Measurements from ENCODE around the gene SZT2. TPM values are rescaled to one million over a fixed set of nuclear protein-coding genes. Genes with fewer than 3 reads are reported as not detected.
A peak's percentile ranks its signal among the peaks of the same experiment; 100 is the strongest.

The SZT2 gene
- total and polyA plus RNA-seq, 2 of the 13 experiments (the other 11 are each of a cell fraction or from before 2014, with no cell fraction given), result 8.0 to 8.8 TPM

- TF ChIP-seq ZBED4 (CRISPR knock-in tag; IDR thresholded peaks at IDR 0.05; ENCODE audit: borderline replicate concordance), result peak; percentile 82
- TF ChIP-seq ZNF224 (CRISPR knock-in tag; IDR thresholded peaks at IDR 0.05), result peak; percentile 70; the same call in 1 of the 2 replicates
- TF ChIP-seq ZNF747 (CRISPR knock-in tag; IDR thresholded peaks at IDR 0.05; ENCODE audit: borderline replicate concordance), result peak; percentile 58; the same call in 1 of the 2 replicates
- TF ChIP-seq ZNF138 (CRISPR knock-in tag; IDR thresholded peaks at IDR 0.05; ENCODE audit: low read depth), result no peak
- TF ChIP-seq ATAD3A (CRISPR knock-in tag; IDR thresholded peaks at IDR 0.05), result 0 out of 2 replicates have a peak, but pooled peaks have one; percentile 76
- peak; percentile 69 for TF ChIP-seq ZNF768 (CRISPR knock-in tag; IDR thresholded peaks at IDR 0.05)
- 0 out of 2 replicates have a peak, but pooled peaks have one; percentile 47 for TF ChIP-seq ZBTB42 (CRISPR knock-in tag; IDR thresholded peaks at IDR 0.05)
- peak; percentile 31 for TF ChIP-seq AGO1 (IDR thresholded peaks at IDR 0.05; ENCODE audit: low read depth, low read length, poor library complexity, severe bottlenecking)
- peak; percentile 87; the same call in 1 of the 2 replicates for TF ChIP-seq NFE2L1 (CRISPR knock-in tag; IDR thresholded peaks at IDR 0.05; ENCODE audit: borderline replicate concordance)
- TF ChIP-seq, protein P1, sequence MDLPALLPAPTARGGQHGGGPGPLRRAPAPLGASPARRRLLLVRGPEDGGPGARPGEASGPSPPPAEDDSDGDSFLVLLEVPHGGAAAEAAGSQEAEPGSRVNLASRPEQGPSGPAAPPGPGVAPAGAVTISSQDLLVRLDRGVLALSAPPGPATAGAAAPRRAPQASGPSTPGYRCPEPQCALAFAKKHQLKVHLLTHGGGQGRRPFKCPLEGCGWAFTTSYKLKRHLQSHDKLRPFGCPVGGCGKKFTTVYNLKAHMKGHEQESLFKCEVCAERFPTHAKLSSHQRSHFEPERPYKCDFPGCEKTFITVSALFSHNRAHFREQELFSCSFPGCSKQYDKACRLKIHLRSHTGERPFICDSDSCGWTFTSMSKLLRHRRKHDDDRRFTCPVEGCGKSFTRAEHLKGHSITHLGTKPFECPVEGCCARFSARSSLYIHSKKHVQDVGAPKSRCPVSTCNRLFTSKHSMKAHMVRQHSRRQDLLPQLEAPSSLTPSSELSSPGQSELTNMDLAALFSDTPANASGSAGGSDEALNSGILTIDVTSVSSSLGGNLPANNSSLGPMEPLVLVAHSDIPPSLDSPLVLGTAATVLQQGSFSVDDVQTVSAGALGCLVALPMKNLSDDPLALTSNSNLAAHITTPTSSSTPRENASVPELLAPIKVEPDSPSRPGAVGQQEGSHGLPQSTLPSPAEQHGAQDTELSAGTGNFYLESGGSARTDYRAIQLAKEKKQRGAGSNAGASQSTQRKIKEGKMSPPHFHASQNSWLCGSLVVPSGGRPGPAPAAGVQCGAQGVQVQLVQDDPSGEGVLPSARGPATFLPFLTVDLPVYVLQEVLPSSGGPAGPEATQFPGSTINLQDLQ (CRISPR knock-in tag; IDR thresholded peaks at IDR 0.05), result 0 out of 2 replicates have a peak, but pooled peaks have one; percentile 51
- TF ChIP-seq ZNF562 (CRISPR knock-in tag; IDR thresholded peaks at IDR 0.05; ENCODE audit: borderline replicate concordance), result peak; percentile 63; the same call in 1 of the 2 replicates
- peak; percentile 71 for TF ChIP-seq PATZ1 (CRISPR knock-in tag; IDR thresholded peaks at IDR 0.05)
- TF ChIP-seq, protein P2, sequence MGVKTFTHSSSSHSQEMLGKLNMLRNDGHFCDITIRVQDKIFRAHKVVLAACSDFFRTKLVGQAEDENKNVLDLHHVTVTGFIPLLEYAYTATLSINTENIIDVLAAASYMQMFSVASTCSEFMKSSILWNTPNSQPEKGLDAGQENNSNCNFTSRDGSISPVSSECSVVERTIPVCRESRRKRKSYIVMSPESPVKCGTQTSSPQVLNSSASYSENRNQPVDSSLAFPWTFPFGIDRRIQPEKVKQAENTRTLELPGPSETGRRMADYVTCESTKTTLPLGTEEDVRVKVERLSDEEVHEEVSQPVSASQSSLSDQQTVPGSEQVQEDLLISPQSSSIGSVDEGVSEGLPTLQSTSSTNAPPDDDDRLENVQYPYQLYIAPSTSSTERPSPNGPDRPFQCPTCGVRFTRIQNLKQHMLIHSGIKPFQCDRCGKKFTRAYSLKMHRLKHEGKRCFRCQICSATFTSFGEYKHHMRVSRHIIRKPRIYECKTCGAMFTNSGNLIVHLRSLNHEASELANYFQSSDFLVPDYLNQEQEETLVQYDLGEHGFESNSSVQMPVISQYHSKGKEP (CRISPR knock-in tag; IDR thresholded peaks at IDR 0.05), result peak; percentile 86; the same call in 1 of the 2 replicates
- TF ChIP-seq ZNF564 (CRISPR knock-in tag; IDR thresholded peaks at IDR 0.05), result peak; percentile 54; the same call in 1 of the 2 replicates
- TF ChIP-seq ZNF777 (CRISPR knock-in tag; IDR thresholded peaks at IDR 0.05), result peak; percentile 90
- TF ChIP-seq, protein P3, sequence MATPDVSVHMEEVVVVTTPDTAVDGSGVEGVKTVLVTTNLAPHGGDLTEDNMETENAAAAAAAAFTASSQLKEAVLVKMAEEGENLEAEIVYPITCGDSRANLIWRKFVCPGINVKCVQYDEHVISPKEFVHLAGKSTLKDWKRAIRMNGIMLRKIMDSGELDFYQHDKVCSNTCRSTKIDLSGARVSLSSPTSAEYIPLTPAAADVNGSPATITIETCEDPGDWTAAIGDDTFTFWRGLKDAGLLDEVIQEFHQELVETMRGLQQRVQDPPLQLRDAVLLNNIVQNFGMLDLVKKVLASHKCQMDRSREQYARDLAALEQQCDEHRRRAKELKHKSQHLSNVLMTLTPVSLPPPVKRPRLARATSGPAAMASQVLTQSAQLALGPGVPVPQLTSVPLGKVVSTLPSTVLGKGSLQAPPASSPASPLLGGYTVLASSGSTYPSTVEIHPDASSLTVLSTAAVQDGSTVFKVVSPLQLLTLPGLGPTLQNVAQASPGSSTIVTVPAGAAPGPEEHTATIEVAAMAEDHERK (CRISPR knock-in tag; IDR thresholded peaks at IDR 0.05; ENCODE audit: low read depth), result no peak
These were observed 21.6 kb upstream of the SZT2 start, which contains the start of gene ELOVL1 (continued) for GRCh38 chr1:43367904-43368645.
